Measurements from ENCODE around the gene C4orf50.

Gene C4orf50

GRCh38 chr4:5924461-5925125 is 93.6 kb downstream of the C4orf50 start:
- Mint-ChIP-seq H3K9me3 (no peaks in the 10 kb centered on the region), H3K27ac (no peak overlapping the region), H3K4me1 (peaks cover 62% of the 10 kb centered on the region), H3K27me3 (ENCODE audit: low read depth, poor library complexity) (peaks cover 30% of the 10 kb centered on the region), H3K4me3 (no peak overlapping the region), H3K36me3 (ENCODE audit: low read depth) (no peaks in the 10 kb centered on the region)
- no peak for DNase-seq
- TF ChIP-seq, protein P1, sequence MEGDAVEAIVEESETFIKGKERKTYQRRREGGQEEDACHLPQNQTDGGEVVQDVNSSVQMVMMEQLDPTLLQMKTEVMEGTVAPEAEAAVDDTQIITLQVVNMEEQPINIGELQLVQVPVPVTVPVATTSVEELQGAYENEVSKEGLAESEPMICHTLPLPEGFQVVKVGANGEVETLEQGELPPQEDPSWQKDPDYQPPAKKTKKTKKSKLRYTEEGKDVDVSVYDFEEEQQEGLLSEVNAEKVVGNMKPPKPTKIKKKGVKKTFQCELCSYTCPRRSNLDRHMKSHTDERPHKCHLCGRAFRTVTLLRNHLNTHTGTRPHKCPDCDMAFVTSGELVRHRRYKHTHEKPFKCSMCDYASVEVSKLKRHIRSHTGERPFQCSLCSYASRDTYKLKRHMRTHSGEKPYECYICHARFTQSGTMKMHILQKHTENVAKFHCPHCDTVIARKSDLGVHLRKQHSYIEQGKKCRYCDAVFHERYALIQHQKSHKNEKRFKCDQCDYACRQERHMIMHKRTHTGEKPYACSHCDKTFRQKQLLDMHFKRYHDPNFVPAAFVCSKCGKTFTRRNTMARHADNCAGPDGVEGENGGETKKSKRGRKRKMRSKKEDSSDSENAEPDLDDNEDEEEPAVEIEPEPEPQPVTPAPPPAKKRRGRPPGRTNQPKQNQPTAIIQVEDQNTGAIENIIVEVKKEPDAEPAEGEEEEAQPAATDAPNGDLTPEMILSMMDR (IDR thresholded peaks at IDR 0.05): no peak

GRCh38 chr4:5923376-5923775 is 94.9 kb downstream of the C4orf50 start:
- DNase-seq: no peak
- H3K36me3 Mint-ChIP-seq (ENCODE audit: low read depth): no peaks in the 10 kb centered on the region
- peaks cover 30% of the 10 kb centered on the region for H3K27me3 Mint-ChIP-seq (ENCODE audit: low read depth, poor library complexity)
- no peak overlapping the region for H3K27ac Mint-ChIP-seq
- TF ChIP-seq, protein P1 (IDR thresholded peaks at IDR 0.05): no peak
- no peak overlapping the region for H3K4me3 Mint-ChIP-seq
- no peaks in the 10 kb centered on the region for H3K9me3 Mint-ChIP-seq
- peaks cover 58% of the 10 kb centered on the region for H3K4me1 Mint-ChIP-seq

DNA sequence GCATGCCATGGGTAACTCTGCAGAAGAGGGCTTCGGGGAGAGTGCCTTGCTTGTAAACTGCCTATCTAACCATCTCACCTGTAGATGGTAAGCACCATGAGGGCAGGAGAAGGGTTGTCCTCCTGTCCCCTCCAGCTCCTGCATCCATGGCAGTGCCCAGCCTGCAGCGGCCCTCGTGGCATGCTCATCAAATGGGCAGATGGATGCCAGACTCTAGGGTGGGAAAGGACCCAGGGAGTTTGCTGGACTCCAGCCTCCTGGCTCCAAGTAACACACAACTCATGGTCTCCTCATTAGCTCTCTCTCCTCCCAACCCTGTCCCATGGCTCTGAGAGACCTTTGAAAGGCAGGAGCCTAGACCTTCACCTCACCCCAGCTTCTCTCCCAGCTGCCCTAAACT is 95.7 kb downstream of the C4orf50 start:
- Mint-ChIP-seq H3K36me3 (ENCODE audit: low read depth) (no peaks in the 10 kb centered on the region), H3K4me1 (peaks cover 58% of the 10 kb centered on the region), H3K27ac (no peak overlapping the region), H3K9me3 (no peaks in the 10 kb centered on the region), H3K4me3 (no peak overlapping the region), H3K27me3 (ENCODE audit: low read depth, poor library complexity) (peaks cover 30% of the 10 kb centered on the region)
- TF ChIP-seq, protein P1 (IDR thresholded peaks at IDR 0.05): no peak
- no peak for DNase-seq

DNA sequence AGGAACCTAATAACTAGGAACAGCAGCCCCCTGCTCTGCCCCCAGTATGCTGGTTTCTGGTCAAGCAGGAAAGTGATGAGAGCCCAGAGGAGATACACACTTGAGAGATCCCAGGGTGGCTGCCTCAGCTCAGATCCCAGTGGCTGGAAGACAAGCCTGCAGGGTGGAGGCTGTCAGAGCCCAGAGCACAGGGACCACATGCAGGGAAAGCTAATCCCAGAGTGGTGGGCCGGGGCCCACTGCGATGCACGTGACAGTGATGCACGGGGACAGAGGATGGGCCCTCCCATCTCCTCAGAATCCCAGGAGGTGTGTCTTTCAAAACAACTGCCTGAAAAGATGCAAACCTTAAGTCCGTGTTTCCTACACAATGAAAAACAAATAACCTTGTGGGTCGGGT is 96.2 kb downstream of the C4orf50 start:
- peaks cover 30% of the 10 kb centered on the region for H3K27me3 Mint-ChIP-seq (ENCODE audit: low read depth, poor library complexity)
- TF ChIP-seq, protein P1 (IDR thresholded peaks at IDR 0.05): no peak

DNA sequence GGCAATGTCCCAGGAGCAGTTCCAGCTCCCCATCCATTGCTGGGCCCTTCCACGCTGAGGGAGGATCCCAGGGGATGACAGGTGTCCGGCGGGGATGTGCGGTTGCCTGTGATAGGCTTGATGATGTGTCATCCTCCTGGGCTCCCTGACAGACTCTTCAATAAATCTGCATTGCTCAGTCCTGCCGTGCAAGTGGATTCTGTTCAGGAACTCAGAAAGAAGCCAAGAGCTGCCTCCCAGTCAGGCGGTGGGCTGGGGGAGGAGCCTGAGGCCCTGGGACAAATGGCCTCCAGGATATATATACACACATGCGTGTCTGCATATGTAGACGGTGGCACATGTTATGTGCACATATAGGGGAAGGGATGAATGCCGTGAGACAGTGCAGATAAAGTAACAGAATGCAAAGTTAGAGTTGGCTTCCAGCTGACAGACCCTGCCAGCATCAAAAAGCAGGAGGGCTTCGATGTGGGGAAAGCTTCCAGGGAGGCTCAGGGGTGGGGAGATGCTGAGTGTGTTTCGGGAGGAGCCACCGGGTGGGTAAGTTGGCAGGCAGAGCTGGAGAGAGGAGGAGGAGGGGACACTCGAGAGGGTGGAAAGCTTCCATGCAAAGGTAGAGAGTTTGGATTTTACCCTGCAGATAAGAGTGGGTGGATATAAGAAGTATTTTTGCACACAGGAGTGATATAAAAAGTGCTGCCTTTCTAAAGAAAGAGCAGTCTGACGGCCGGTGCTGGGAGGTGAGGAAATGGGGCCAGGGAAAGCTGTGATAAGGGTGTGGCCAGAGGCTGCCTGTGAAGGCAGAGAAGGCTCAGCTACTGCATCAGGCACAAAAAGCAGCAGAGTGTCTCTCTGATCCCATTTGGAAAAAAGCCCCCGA is 96.9 kb downstream of the C4orf50 start:
- H3K4me3 Mint-ChIP-seq: no peak overlapping the region
- no peak for DNase-seq
- peak overlapping the region; percentile 73 for H3K27ac Mint-ChIP-seq
- H3K36me3 Mint-ChIP-seq (ENCODE audit: low read depth): no peaks in the 10 kb centered on the region
- peaks cover 54% of the 10 kb centered on the region for H3K4me1 Mint-ChIP-seq
- TF ChIP-seq, protein P1 (IDR thresholded peaks at IDR 0.05): no peak
- no peaks in the 10 kb centered on the region for H3K9me3 Mint-ChIP-seq
- H3K27me3 Mint-ChIP-seq (ENCODE audit: low read depth, poor library complexity): peaks cover 27% of the 10 kb centered on the region

More for the DNA sequence above, 96.2 kb downstream of the C4orf50 start:
- Mint-ChIP-seq H3K4me1 (peaks cover 53% of the 10 kb centered on the region), H3K36me3 (ENCODE audit: low read depth) (no peaks in the 10 kb centered on the region), H3K27ac (no peak overlapping the region), H3K4me3 (no peak overlapping the region), H3K9me3 (no peaks in the 10 kb centered on the region)
- DNase-seq: no peak

All from nephron progenitor cell (in vitro differentiated cells).